HG03378 (cell line): ENCODE measurements around the gene ZNF341.
"Not testable (repeated sequence)": the region's sequence is repeated elsewhere in the genome, so short reads cannot be mapped to it uniquely, and the experiment has no call there.

Source experiments
- ATAC-seq: cut with Tn5 transposase; IDR thresholded peaks from one replicate; pipeline ENCODE4 v1.9.1; 2021; ENCODE audit warnings: mild to moderate bottlenecking, moderate library complexity; ENCODE audit not compliant: unreplicated experiment

Gene ZNF341

GRCh38 chr20:33731693-33732165, at the start of gene ZNF341:
TSS of gene ZNF341 (plus strand) at chr20:33731996. CDS start at chr20:33732022, 26 bp downstream.
- ATAC-seq, result peak; percentile 42

- no peak for ATAC-seq
These were observed 47.1 kb upstream of the ZNF341 start for GRCh38 chr20:33684533-33685327.

GRCh38 chr20:33685328-33686099, 46.3 kb upstream of the ZNF341 start:
- ATAC-seq, result no peak

- peak; percentile 58 for ATAC-seq
These were observed 45.5 kb upstream of the ZNF341 start, which contains the start of gene E2F1 for GRCh38 chr20:33686100-33686983. TSS of gene E2F1 (minus strand) at chr20:33686385. CDS start at chr20:33686264, 121 bp downstream.

GRCh38 chr20:33686984-33687366, 44.8 kb upstream of the ZNF341 start:
- ATAC-seq, result no peak

- no peak for ATAC-seq
These were observed 44.4 kb upstream of the ZNF341 start for GRCh38 chr20:33687370-33687915.

GRCh38 chr20:33687993-33688937, 43.5 kb upstream of the ZNF341 start:
- no peak for ATAC-seq

GRCh38 chr20:33688938-33689424, 42.8 kb upstream of the ZNF341 start:
- ATAC-seq, result no peak

GRCh38 chr20:33689493-33689892, 42.3 kb upstream of the ZNF341 start:
- no peak for ATAC-seq

GRCh38 chr20:33689973-33690372, 41.8 kb upstream of the ZNF341 start:
- no peak for ATAC-seq

GRCh38 chr20:33693289-33693688, 38.5 kb upstream of the ZNF341 start:
- no peak for ATAC-seq

GRCh38 chr20:33693741-33694638, 37.8 kb upstream of the ZNF341 start:
- no peak for ATAC-seq

GRCh38 chr20:33694639-33695012, 37.2 kb upstream of the ZNF341 start:
- ATAC-seq, result no peak

GRCh38 chr20:33696448-33696847, 35.3 kb upstream of the ZNF341 start:
- ATAC-seq, result no peak

- ATAC-seq, result no peak
These were observed 34.7 kb upstream of the ZNF341 start for GRCh38 chr20:33697129-33697528.

- ATAC-seq, result not testable (repeated sequence)
These were observed 32.8 kb upstream of the ZNF341 start for GRCh38 chr20:33698966-33699365.

GRCh38 chr20:33700696-33701441, 30.9 kb upstream of the ZNF341 start:
- ATAC-seq, result not testable (repeated sequence)
